PFSK-1 (cell line): ENCODE measurements around the gene RPLP1.

Experiments used
- FOXP2 ChIP-seq: optimal IDR thresholded peaks from 2 replicates; pipeline ENCODE3; 2011; ENCODE audit warnings: borderline replicate concordance, control low read depth, inconsistent platforms; ENCODE audit not compliant: insufficient read depth; ENCODE audit errors: extremely low read length, extremely low read depth
- POLR2AphosphoS5 ChIP-seq: IDR thresholded peaks from 2 replicates; pipeline ENCODE4 v1.6.1; 2012; ENCODE audit warnings: low read depth, mild to moderate bottlenecking, control low read depth, low read length, moderate library complexity
- SIN3A ChIP-seq: IDR thresholded peaks from 2 replicates; pipeline ENCODE4 v1.6.1; 2012; ENCODE audit warnings: mild to moderate bottlenecking, low read length, moderate library complexity, borderline replicate concordance; ENCODE audit not compliant: insufficient read depth
- TAF1 ChIP-seq: IDR thresholded peaks from 2 replicates; pipeline ENCODE4 v1.6.1; 2012; ENCODE audit warnings: low read length, control low read depth, borderline replicate concordance; ENCODE audit not compliant: insufficient read depth
- TF ChIP-seq, protein P1 (sequence below), 2 experiments: IDR thresholded peaks; 2 replicates each; pipeline versions ENCODE4 v1.6.1 to v1.8.0; 2011 to 2012; ENCODE audit warnings: low read depth in 2 of 2, low read length in 2 of 2, control low read depth in 1 of 2, inconsistent platforms in 1 of 2, mild to moderate bottlenecking in 1 of 2, moderate library complexity in 1 of 2; ENCODE audit not compliant: insufficient read depth in 1 of 2

The RPLP1 gene

GRCh38 chr15:69446953-69447352 is 5.7 kb upstream of the RPLP1 start:
- TF ChIP-seq FOXP2 (no peak), TAF1 (no peak), SIN3A (no peak), POLR2AphosphoS5 (no peak)
- TF ChIP-seq, protein P1, sequence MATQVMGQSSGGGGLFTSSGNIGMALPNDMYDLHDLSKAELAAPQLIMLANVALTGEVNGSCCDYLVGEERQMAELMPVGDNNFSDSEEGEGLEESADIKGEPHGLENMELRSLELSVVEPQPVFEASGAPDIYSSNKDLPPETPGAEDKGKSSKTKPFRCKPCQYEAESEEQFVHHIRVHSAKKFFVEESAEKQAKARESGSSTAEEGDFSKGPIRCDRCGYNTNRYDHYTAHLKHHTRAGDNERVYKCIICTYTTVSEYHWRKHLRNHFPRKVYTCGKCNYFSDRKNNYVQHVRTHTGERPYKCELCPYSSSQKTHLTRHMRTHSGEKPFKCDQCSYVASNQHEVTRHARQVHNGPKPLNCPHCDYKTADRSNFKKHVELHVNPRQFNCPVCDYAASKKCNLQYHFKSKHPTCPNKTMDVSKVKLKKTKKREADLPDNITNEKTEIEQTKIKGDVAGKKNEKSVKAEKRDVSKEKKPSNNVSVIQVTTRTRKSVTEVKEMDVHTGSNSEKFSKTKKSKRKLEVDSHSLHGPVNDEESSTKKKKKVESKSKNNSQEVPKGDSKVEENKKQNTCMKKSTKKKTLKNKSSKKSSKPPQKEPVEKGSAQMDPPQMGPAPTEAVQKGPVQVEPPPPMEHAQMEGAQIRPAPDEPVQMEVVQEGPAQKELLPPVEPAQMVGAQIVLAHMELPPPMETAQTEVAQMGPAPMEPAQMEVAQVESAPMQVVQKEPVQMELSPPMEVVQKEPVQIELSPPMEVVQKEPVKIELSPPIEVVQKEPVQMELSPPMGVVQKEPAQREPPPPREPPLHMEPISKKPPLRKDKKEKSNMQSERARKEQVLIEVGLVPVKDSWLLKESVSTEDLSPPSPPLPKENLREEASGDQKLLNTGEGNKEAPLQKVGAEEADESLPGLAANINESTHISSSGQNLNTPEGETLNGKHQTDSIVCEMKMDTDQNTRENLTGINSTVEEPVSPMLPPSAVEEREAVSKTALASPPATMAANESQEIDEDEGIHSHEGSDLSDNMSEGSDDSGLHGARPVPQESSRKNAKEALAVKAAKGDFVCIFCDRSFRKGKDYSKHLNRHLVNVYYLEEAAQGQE (IDR thresholded peaks at IDR 0.05; ENCODE audit: insufficient read depth in 1 of 2, low read depth in 2 of 2, low read length in 2 of 2), result no peak

DNA sequence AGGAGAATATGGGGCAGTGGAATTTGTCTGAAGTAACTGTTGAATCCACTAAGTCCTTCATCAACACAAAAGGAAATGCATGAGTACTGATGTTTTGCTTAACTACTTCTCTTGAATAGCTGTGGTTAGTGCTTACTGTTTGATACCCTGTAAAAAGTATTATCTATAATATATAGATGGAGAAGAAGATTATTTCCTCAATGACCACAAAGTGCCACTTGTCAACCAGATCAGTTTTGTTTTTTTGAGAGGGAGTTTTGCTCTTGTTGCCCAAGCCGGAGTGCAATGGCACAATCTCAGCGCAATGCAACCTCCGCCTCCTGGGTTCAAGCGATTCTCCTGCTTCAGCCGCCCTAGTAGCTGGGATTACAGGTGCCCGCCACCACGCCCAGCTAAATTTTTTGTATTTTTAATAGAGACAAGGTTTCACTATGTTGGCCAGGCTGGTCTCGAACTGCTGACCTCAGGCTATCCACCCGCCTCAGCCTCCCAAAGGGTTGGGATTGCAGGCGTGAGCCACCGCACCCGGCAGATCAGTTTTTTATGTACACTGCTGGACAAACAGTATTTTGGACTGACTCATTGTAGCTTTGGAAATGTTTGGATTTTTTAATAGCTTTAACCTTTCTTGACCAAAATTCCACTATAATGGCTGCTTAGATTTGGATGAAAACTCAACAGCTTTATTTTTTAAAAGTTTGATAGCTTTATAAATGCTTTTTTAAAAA is 1.5 kb upstream of the RPLP1 start:
- TF ChIP-seq, protein P1 (IDR thresholded peaks at IDR 0.05; ENCODE audit: insufficient read depth in 1 of 2, low read depth in 2 of 2, low read length in 2 of 2), result no peak
- TF ChIP-seq POLR2AphosphoS5 (no peak), FOXP2 (no peak), SIN3A (no peak), TAF1 (no peak)

DNA sequence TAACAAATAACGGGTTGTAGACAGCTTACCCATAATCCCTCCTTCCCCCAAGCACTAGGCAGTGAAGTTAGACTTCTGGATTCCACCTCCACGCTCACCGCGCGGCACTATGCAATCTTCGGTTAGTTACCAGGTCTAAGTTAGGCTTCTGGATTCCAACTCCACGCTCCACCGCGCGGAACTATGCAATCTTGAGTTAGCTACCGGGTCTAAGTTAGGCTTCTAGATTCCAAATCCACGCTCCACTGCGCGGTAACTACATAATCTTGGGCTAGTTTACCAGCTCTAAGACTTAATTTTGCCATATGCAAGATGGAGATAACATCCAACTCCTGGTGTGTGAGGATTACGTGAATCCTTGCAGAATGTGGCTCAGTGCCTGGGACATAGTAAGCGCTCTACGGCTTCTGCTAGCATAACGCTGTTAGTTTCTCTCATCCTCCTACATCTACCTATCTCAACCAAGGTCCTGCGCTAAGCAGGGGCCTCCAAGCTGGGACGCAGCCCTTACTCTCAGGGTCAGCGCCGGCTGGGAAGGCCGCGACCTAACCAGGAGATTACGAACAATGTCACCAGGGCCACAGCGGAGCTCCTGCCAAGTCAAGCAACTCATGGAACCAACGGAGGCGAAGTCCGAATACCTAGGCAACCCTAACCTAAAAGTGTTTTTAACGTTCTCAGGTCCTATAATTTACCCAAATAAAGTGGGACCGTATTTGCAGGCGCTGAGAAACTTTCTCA is 497 bp upstream of the RPLP1 start:
- TF ChIP-seq POLR2AphosphoS5, result no peak
- TF ChIP-seq TAF1, result no peak

GRCh38 chr15:69454953-69455352 is 2.3 kb downstream of the RPLP1 start:
- TF ChIP-seq, protein P1 (IDR thresholded peaks at IDR 0.05; ENCODE audit: insufficient read depth in 1 of 2, low read depth in 2 of 2, low read length in 2 of 2), result no peak
- TF ChIP-seq POLR2AphosphoS5 (no peak), SIN3A (no peak), TAF1 (no peak)

DNA sequence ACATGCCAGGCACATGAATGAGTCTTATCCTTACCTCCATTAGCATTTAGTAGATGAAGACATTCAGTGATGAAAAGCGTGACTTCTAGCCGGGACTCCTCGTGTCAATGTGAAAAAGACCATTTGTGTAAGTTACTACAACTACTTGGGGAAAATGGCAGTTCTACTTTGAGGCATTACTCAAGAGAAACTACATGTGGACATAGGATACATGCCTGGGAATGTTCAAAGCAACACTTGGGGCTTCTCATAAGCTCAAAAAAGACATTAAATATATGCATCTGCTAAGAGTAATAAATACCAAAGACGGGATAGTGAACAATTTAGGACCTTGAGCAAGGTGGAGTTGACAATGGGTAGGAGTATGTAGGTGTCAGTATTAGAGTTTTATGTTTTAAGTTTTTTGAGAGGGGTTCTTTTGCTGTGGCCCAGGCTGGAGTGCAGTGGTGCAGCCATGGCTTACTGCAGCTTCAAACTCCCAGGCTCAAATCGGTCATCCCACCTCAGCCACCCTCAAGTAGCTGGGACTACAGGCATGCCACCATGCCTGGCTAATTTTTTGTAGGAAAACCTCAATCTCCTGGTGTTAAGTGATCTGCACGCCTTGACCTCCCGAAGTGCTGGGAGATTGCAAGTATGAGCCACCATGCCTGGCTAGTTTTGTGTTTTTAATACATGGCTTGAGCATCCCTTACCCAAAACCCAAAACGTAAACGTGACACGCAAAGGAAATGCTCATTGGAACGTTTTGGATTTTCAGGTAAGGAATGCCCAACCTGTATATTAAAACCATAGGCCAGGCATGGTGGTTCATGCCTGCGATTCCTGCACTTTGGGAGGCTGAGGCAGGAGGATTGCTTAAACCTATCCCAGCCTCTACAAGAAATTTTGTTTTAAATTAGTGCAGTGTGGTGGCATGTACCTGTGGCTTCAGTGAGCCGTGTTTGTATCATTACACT is 3.9 kb downstream of the RPLP1 start:
- TF ChIP-seq POLR2AphosphoS5 (peak; percentile 61), FOXP2 (no peak), TAF1 (peak; percentile 52; the same call in 1 of the 2 replicates)
